ENCODE results near the gene ZNF785. TPM values are rescaled to one million over a fixed set of nuclear protein-coding genes. Genes with fewer than 3 reads are reported as not detected.

ZNF785 gene
- polyA plus RNA-seq, 3 donors = 0.67 to 9.0 (median 1.1) TPM

- Mint-ChIP-seq H3K36me3 (no peaks in the 10 kb centered on the region), H3K4me1 (peaks cover 40% of the 10 kb centered on the region), H3K27ac (peak overlapping the region; percentile 94 to 97 (median 95)), H3K9me3 (no peaks in the 10 kb centered on the region), H3K27me3 (ENCODE audit: low read depth in 3 of 3) (peaks cover 1 to 6% (median 3%) of the 10 kb centered on the region in 3 donors), H3K4me3 (peak overlapping the region; percentile 60 to 64)
- H3K4me3 ChIP-seq (replicated peaks in 1 of 3; ENCODE audit: low read depth in 2 of 3, low read length in 3 of 3) = peak overlapping the region in 1 of 3 experiments; percentile 40
- intact Hi-C loops (cut with micrococcal nuclease) = no loop called here
- no peaks in the 10 kb centered on the region for H3K9me3 ChIP-seq (replicated peaks in 1 of 2; ENCODE audit: control insufficient read depth in 1 of 2, insufficient read depth in 1 of 2, low read length in 2 of 2)
- H4K20me1 ChIP-seq (ENCODE audit: insufficient read depth, low read length) = no peaks in the 10 kb centered on the region
- peak overlapping the region; percentile 88 to 92 for H3K27ac ChIP-seq (ENCODE audit: low read depth in 1 of 2, low read length in 2 of 2)
- 0% methylated on average over 1 of the region's 6 CpGs for WGBS (ENCODE audit: insufficient coverage)
- peaks cover 48 to 55% of the 10 kb centered on the region in 2 donors for H3K4me1 ChIP-seq (ENCODE audit: control insufficient read depth in 1 of 2, insufficient read depth in 2 of 2, low read length in 2 of 2)
- TF ChIP-seq CTCF (IDR thresholded peaks at IDR 0.05) = no peak
- H3K79me2 ChIP-seq (ENCODE audit: insufficient read depth, low read length) = peaks cover 9% of the 10 kb centered on the region
- peak overlapping the region; percentile 35 for H3K4me2 ChIP-seq (replicated peaks; ENCODE audit: extremely low read depth, low read length, poor library complexity, severe bottlenecking)
- no peaks in the 10 kb centered on the region for H3K36me3 ChIP-seq (replicated peaks in 1 of 2; ENCODE audit: control insufficient read depth in 1 of 2, insufficient read depth in 2 of 2, low read length in 2 of 2)
- peak overlapping the region; percentile 32 for H3K9ac ChIP-seq (ENCODE audit: insufficient read depth, low read length, poor library complexity, severe bottlenecking)
- no peak overlapping the region for H2AFZ ChIP-seq (ENCODE audit: insufficient read depth, low read depth, low read length, poor library complexity, severe bottlenecking)
- no peaks in the 10 kb centered on the region for H3K27me3 ChIP-seq (ENCODE audit: control insufficient read depth in 2 of 2, insufficient read depth in 2 of 2, low read length in 2 of 2)
- peak; percentile 87 to 96 (median 96) for DNase-seq
These were observed 17.4 kb downstream of the ZNF785 start for GRCh38 chr16:30567991-30568638.

- Mint-ChIP-seq H3K4me3 (peak overlapping the region in 1 of 2 donors; percentile 39), H3K4me1 (peaks cover 38% of the 10 kb centered on the region), H3K27ac (peak overlapping the region; percentile 94 to 97 (median 95)), H3K27me3 (ENCODE audit: low read depth in 3 of 3) (peaks cover 1 to 6% (median 3%) of the 10 kb centered on the region in 3 donors), H3K36me3 (no peaks in the 10 kb centered on the region), H3K9me3 (no peaks in the 10 kb centered on the region)
- no peak for TF ChIP-seq CTCF (IDR thresholded peaks at IDR 0.05)
- peak; percentile 60 to 88 (median 61) for DNase-seq
- H3K27me3 ChIP-seq (ENCODE audit: control insufficient read depth in 2 of 2, insufficient read depth in 2 of 2, low read length in 2 of 2) = no peaks in the 10 kb centered on the region
- peak overlapping the region; percentile 32 for H3K9ac ChIP-seq (ENCODE audit: insufficient read depth, low read length, poor library complexity, severe bottlenecking)
- WGBS (ENCODE audit: insufficient coverage) = 87% methylated on average over 3 of the region's 14 CpGs
- peaks cover 5% of the 10 kb centered on the region for H3K79me2 ChIP-seq (ENCODE audit: insufficient read depth, low read length)
- intact Hi-C loops (cut with micrococcal nuclease) = no loop called here
- peaks cover 43 to 49% of the 10 kb centered on the region in 2 donors for H3K4me1 ChIP-seq (ENCODE audit: control insufficient read depth in 1 of 2, insufficient read depth in 2 of 2, low read length in 2 of 2)
- peak overlapping the region; percentile 35 for H3K4me2 ChIP-seq (replicated peaks; ENCODE audit: extremely low read depth, low read length, poor library complexity, severe bottlenecking)
- H3K4me3 ChIP-seq (replicated peaks in 1 of 3; ENCODE audit: low read depth in 2 of 3, low read length in 3 of 3) = peak overlapping the region in 1 of 3 experiments; percentile 40
- H3K9me3 ChIP-seq (replicated peaks in 1 of 2; ENCODE audit: control insufficient read depth in 1 of 2, insufficient read depth in 1 of 2, low read length in 2 of 2) = no peaks in the 10 kb centered on the region
- peak overlapping the region; percentile 88 to 92 for H3K27ac ChIP-seq (ENCODE audit: low read depth in 1 of 2, low read length in 2 of 2)
- H4K20me1 ChIP-seq (ENCODE audit: insufficient read depth, low read length) = no peaks in the 10 kb centered on the region
- H2AFZ ChIP-seq (ENCODE audit: insufficient read depth, low read depth, low read length, poor library complexity, severe bottlenecking) = no peak overlapping the region
- H3K36me3 ChIP-seq (replicated peaks in 1 of 2; ENCODE audit: control insufficient read depth in 1 of 2, insufficient read depth in 2 of 2, low read length in 2 of 2) = no peaks in the 10 kb centered on the region
These were observed 18.1 kb downstream of the ZNF785 start for GRCh38 chr16:30567160-30567990.

Data from CD14-positive monocyte (primary cell).